H1 (cell line): ENCODE results near the gene TRAIP. TPM values are rescaled to one million over a fixed set of nuclear protein-coding genes. Genes with fewer than 3 reads are reported as not detected.

Experiments used
- CREB1 ChIP-seq: IDR thresholded peaks from 2 replicates; pipeline ENCODE4 v1.6.1; 2012; ENCODE audit warnings: inconsistent platforms
- GABPA ChIP-seq: IDR thresholded peaks from 2 replicates; pipeline ENCODE4 v1.6.1; 2011; ENCODE audit warnings: mild to moderate bottlenecking, low read length, moderate library complexity, borderline replicate concordance; ENCODE audit not compliant: insufficient read depth
- JUND ChIP-seq: IDR thresholded peaks from 2 replicates; pipeline ENCODE4 v1.6.1; 2011; ENCODE audit warnings: mild to moderate bottlenecking, improper control_type of control experiment, low read length
- NRF1 ChIP-seq: IDR thresholded peaks from 2 replicates; pipeline ENCODE4 v1.6.1; 2011; ENCODE audit warnings: mild to moderate bottlenecking, low read depth, low read length, improper control_type of control experiment
- RBBP5 ChIP-seq: IDR thresholded peaks from 2 replicates; pipeline ENCODE4 v1.7.1; 2012; ENCODE audit warnings: low read depth, mild to moderate bottlenecking, inconsistent platforms, low read length, moderate library complexity, borderline replicate concordance
- TEAD4 ChIP-seq: IDR thresholded peaks from 2 replicates; pipeline ENCODE4 v1.6.1; 2012; ENCODE audit warnings: low read depth, low read length, inconsistent platforms, mixed read lengths
- polyA plus RNA-seq, 7 experiments: library from polyadenylated mRNA; depleted of rRNA in 3 of 7; stranded (reverse) in 5 of 7; unstranded in 2 of 7; fragments of >200 nt in 5 of 7; fragments of 200-250 nt in 2 of 7; gene quantifications; 1 replicate in 5 of 7; 2 replicates in 1 of 7; 4 replicates in 1 of 7; pipeline versions ENCODE4 v1.2.1 to v1.2.3, GENCODE V29; 2011 to 2013; ENCODE audit warnings: missing spikeins in 2 of 7, mixed read lengths in 2 of 7
- total RNA-seq: library from RNA; stranded (reverse); fragmentation: NEBNext Ultra II Directional; extraction: Animal tissue kit (Norgen Biotek cat#: 25700); gene quantifications from 2 replicates; pipeline ENCODE4 v1.2.1, GENCODE V29; 2021
- TF ChIP-seq, protein P1 (sequence below): fragments of 300-600 bp; sonication (generic); IDR thresholded peaks from 2 replicates; pipeline ENCODE4 v1.7.1; 2012; ENCODE audit warnings: low read length, moderate library complexity, mild to moderate bottlenecking, inconsistent platforms; ENCODE audit not compliant: insufficient replicate concordance
- TF ChIP-seq, protein P2 (sequence below): IDR thresholded peaks from 2 replicates; pipeline ENCODE4 v1.6.1; 2011; ENCODE audit warnings: low read length, improper control_type of control experiment

Gene TRAIP
- total and polyA plus RNA-seq, 2 of the 8 experiments (the other 6 are each of a cell fraction or from before 2014, with no cell fraction given): 27.7 to 28.1 TPM

DNA sequence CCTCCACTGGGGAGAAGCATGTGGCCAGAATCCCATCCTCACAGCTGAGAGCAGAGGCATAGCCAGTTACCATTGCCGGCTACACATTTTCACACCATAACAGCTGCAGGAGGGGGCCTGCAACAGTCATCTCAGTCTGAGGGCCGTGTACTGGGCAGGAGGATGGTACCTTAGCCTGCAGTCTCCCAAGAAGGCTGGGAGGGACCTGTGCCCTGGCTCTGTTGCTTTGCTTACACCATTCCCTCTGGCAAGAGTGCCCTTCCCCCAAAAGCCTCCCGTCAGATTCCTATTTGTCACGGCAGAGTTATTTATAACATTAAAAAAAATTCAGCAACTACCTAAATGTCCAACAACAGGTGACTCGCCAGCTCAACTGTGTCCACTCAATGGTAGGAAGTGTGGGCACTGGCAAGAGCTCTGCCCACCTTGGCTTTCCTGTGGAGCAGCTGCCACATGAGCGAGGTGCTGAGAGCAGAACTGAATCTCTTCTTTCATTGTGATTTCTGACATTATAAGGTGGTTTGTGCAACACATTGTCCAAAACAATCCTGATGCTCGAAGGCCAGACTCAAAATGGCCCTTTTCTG is 8.9 kb upstream of the TRAIP start (continued):
- TF ChIP-seq, protein P1, sequence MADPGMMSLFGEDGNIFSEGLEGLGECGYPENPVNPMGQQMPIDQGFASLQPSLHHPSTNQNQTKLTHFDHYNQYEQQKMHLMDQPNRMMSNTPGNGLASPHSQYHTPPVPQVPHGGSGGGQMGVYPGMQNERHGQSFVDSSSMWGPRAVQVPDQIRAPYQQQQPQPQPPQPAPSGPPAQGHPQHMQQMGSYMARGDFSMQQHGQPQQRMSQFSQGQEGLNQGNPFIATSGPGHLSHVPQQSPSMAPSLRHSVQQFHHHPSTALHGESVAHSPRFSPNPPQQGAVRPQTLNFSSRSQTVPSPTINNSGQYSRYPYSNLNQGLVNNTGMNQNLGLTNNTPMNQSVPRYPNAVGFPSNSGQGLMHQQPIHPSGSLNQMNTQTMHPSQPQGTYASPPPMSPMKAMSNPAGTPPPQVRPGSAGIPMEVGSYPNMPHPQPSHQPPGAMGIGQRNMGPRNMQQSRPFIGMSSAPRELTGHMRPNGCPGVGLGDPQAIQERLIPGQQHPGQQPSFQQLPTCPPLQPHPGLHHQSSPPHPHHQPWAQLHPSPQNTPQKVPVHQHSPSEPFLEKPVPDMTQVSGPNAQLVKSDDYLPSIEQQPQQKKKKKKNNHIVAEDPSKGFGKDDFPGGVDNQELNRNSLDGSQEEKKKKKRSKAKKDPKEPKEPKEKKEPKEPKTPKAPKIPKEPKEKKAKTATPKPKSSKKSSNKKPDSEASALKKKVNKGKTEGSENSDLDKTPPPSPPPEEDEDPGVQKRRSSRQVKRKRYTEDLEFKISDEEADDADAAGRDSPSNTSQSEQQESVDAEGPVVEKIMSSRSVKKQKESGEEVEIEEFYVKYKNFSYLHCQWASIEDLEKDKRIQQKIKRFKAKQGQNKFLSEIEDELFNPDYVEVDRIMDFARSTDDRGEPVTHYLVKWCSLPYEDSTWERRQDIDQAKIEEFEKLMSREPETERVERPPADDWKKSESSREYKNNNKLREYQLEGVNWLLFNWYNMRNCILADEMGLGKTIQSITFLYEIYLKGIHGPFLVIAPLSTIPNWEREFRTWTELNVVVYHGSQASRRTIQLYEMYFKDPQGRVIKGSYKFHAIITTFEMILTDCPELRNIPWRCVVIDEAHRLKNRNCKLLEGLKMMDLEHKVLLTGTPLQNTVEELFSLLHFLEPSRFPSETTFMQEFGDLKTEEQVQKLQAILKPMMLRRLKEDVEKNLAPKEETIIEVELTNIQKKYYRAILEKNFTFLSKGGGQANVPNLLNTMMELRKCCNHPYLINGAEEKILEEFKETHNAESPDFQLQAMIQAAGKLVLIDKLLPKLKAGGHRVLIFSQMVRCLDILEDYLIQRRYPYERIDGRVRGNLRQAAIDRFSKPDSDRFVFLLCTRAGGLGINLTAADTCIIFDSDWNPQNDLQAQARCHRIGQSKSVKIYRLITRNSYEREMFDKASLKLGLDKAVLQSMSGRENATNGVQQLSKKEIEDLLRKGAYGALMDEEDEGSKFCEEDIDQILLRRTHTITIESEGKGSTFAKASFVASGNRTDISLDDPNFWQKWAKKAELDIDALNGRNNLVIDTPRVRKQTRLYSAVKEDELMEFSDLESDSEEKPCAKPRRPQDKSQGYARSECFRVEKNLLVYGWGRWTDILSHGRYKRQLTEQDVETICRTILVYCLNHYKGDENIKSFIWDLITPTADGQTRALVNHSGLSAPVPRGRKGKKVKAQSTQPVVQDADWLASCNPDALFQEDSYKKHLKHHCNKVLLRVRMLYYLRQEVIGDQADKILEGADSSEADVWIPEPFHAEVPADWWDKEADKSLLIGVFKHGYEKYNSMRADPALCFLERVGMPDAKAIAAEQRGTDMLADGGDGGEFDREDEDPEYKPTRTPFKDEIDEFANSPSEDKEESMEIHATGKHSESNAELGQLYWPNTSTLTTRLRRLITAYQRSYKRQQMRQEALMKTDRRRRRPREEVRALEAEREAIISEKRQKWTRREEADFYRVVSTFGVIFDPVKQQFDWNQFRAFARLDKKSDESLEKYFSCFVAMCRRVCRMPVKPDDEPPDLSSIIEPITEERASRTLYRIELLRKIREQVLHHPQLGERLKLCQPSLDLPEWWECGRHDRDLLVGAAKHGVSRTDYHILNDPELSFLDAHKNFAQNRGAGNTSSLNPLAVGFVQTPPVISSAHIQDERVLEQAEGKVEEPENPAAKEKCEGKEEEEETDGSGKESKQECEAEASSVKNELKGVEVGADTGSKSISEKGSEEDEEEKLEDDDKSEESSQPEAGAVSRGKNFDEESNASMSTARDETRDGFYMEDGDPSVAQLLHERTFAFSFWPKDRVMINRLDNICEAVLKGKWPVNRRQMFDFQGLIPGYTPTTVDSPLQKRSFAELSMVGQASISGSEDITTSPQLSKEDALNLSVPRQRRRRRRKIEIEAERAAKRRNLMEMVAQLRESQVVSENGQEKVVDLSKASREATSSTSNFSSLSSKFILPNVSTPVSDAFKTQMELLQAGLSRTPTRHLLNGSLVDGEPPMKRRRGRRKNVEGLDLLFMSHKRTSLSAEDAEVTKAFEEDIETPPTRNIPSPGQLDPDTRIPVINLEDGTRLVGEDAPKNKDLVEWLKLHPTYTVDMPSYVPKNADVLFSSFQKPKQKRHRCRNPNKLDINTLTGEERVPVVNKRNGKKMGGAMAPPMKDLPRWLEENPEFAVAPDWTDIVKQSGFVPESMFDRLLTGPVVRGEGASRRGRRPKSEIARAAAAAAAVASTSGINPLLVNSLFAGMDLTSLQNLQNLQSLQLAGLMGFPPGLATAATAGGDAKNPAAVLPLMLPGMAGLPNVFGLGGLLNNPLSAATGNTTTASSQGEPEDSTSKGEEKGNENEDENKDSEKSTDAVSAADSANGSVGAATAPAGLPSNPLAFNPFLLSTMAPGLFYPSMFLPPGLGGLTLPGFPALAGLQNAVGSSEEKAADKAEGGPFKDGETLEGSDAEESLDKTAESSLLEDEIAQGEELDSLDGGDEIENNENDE: no peak
- TF ChIP-seq JUND (no peak), TEAD4 (no peak), CREB1 (no peak), RBBP5 (no peak), NRF1 (no peak), GABPA (no peak)
- TF ChIP-seq, protein P2, sequence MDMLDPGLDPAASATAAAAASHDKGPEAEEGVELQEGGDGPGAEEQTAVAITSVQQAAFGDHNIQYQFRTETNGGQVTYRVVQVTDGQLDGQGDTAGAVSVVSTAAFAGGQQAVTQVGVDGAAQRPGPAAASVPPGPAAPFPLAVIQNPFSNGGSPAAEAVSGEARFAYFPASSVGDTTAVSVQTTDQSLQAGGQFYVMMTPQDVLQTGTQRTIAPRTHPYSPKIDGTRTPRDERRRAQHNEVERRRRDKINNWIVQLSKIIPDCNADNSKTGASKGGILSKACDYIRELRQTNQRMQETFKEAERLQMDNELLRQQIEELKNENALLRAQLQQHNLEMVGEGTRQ: no peak
- TF ChIP-seq, all 59 proteins: peak for 0
